Endothelial cell of umbilical vein (primary cell): ENCODE measurements around the gene TOR1AIP1.

ENCODE experiments used
- EZH2 ChIP-seq: IDR thresholded peaks from 2 replicates; pipeline ENCODE4 v1.6.1; 2012; ENCODE audit warnings: borderline replicate concordance, low read depth, mild to moderate bottlenecking, moderate library complexity, low read length, inconsistent platforms; ENCODE audit not compliant: severe bottlenecking
- FOS ChIP-seq: IDR thresholded peaks from 2 replicates; pipeline ENCODE4 v1.6.1; 2011; ENCODE audit warnings: mild to moderate bottlenecking, low read length, moderate library complexity, borderline replicate concordance; ENCODE audit not compliant: insufficient read depth
- GATA2 ChIP-seq: IDR thresholded peaks from 2 replicates; pipeline ENCODE4 v1.7.0; 2011; ENCODE audit warnings: low read depth, mild to moderate bottlenecking, moderate library complexity, mixed read lengths, low read length; ENCODE audit not compliant: insufficient read length, insufficient read depth
- MAX ChIP-seq: IDR thresholded peaks from 2 replicates; pipeline ENCODE4 v1.6.1; 2011; ENCODE audit not compliant: insufficient read depth, insufficient read length
- MYC ChIP-seq: IDR thresholded peaks from one replicate; pipeline ENCODE4 v1.6.1; 2011; ENCODE audit warnings: mild to moderate bottlenecking, low read depth, low read length
- POLR2A ChIP-seq: IDR thresholded peaks from 2 replicates; pipeline ENCODE4 v1.6.1; 2012; ENCODE audit warnings: low read depth, mild to moderate bottlenecking, control low read depth, low read length
- POLR2AphosphoS5 ChIP-seq: IDR thresholded peaks from 2 replicates; pipeline ENCODE4 v1.6.1; 2012; ENCODE audit warnings: low read depth, mild to moderate bottlenecking, control low read depth, low read length, moderate library complexity; ENCODE audit not compliant: insufficient read depth
- TF ChIP-seq, protein P1 (sequence below), 2 donors: IDR thresholded peaks; 1 replicate in 1 of 2; 2 replicates in 1 of 2; pipeline ENCODE4 v1.5.1; 2011; ENCODE audit warnings: low read length in 2 of 2, mild to moderate bottlenecking in 2 of 2, moderate library complexity in 2 of 2, control low read depth in 1 of 2, inconsistent platforms in 1 of 2, low read depth in 1 of 2; ENCODE audit not compliant: insufficient read depth in 1 of 2; ENCODE audit errors: extremely low read depth in 1 of 2

- TF ChIP-seq, protein P1, sequence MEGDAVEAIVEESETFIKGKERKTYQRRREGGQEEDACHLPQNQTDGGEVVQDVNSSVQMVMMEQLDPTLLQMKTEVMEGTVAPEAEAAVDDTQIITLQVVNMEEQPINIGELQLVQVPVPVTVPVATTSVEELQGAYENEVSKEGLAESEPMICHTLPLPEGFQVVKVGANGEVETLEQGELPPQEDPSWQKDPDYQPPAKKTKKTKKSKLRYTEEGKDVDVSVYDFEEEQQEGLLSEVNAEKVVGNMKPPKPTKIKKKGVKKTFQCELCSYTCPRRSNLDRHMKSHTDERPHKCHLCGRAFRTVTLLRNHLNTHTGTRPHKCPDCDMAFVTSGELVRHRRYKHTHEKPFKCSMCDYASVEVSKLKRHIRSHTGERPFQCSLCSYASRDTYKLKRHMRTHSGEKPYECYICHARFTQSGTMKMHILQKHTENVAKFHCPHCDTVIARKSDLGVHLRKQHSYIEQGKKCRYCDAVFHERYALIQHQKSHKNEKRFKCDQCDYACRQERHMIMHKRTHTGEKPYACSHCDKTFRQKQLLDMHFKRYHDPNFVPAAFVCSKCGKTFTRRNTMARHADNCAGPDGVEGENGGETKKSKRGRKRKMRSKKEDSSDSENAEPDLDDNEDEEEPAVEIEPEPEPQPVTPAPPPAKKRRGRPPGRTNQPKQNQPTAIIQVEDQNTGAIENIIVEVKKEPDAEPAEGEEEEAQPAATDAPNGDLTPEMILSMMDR (IDR thresholded peaks at IDR 0.05; ENCODE audit: extremely low read depth in 1 of 2, insufficient read depth in 1 of 2, low read depth in 1 of 2, low read length in 2 of 2) = no peak
- TF ChIP-seq POLR2AphosphoS5 (no peak), POLR2A (no peak), GATA2 (no peak), MYC (no peak), FOS (no peak), MAX (no peak), EZH2 (no peak)
Measured at GRCh38 chr1:179955731-179956130, 73.6 kb downstream of the TOR1AIP1 start.
